Adrenal gland (tissue), 5 donors: ENCODE measurements around the gene LCMT1.

Source experiments
- CTCF ChIP-seq, 6 experiments: fragments of 450-650 bp in 4 of 6; fragments of 200-600 bp in 2 of 6; sonication (generic) in 1 of 6; IDR thresholded peaks; 1 replicate in 5 of 6; 2 replicates in 1 of 6; pipeline versions ENCODE4 v1.5.1 to v1.8.0; 2016 to 2021; ENCODE audit warnings: antibody characterized with exemption in 6 of 6, mild to moderate bottlenecking in 2 of 6, moderate library complexity in 1 of 6
- POLR2A ChIP-seq, 2 donors: fragments of 450-650 bp; IDR thresholded peaks; one replicate each; pipeline ENCODE4 v1.6.1; 2017; ENCODE audit warnings: antibody characterized with exemption in 2 of 2, mild to moderate bottlenecking in 2 of 2, moderate library complexity in 1 of 2
- donor health status: DM: no; HTN: no; CAD: no.

GRCh38 chr16:25187491-25187795 lies 75.9 kb downstream of the LCMT1 start:
- no peak for TF ChIP-seq CTCF (IDR thresholded peaks at IDR 0.05)
- no peak for TF ChIP-seq POLR2A (IDR thresholded peaks at IDR 0.05)
